Ishikawa (cell line): ENCODE measurements around the gene ARHGEF25.

Experiments used
- CEBPB ChIP-seq: IDR thresholded peaks from 2 replicates; pipeline ENCODE4 v1.6.1; 2012
- CREB1 ChIP-seq: IDR thresholded peaks from 2 replicates; pipeline ENCODE4 v1.6.1; 2012; ENCODE audit warnings: low read depth
- EGR1 ChIP-seq: IDR thresholded peaks from 2 replicates; pipeline ENCODE4 v1.6.1; 2012
- EP300 ChIP-seq: IDR thresholded peaks from 2 replicates; pipeline ENCODE4 v1.6.1; 2012; ENCODE audit warnings: borderline replicate concordance
- FOXM1 ChIP-seq: IDR thresholded peaks from 2 replicates; pipeline ENCODE4 v1.6.1; 2012; ENCODE audit warnings: low read depth, borderline replicate concordance
- MAX ChIP-seq: IDR thresholded peaks from 2 replicates; pipeline ENCODE4 v1.6.1; 2012
- NFIC ChIP-seq: IDR thresholded peaks from 2 replicates; pipeline ENCODE4 v1.6.1; 2012
- RAD21 ChIP-seq: IDR thresholded peaks from 2 replicates; pipeline ENCODE4 v1.6.1; 2012; ENCODE audit warnings: low read depth
- REST ChIP-seq: IDR thresholded peaks from 2 replicates; pipeline ENCODE4 v1.6.1; 2012; ENCODE audit warnings: low read depth, mild to moderate bottlenecking
- TAF1 ChIP-seq: IDR thresholded peaks from 2 replicates; pipeline ENCODE4 v1.6.1; 2012; ENCODE audit warnings: low read depth, mild to moderate bottlenecking
- TCF12 ChIP-seq: IDR thresholded peaks from 2 replicates; pipeline ENCODE4 v1.6.1; 2012; ENCODE audit warnings: low read depth
- TEAD4 ChIP-seq: IDR thresholded peaks from 2 replicates; pipeline ENCODE4 v1.6.1; 2012
- USF1 ChIP-seq: IDR thresholded peaks from 2 replicates; pipeline ENCODE4 v1.6.1; 2012
- YY1 ChIP-seq: IDR thresholded peaks from 2 replicates; pipeline ENCODE4 v1.6.1; 2012; ENCODE audit warnings: low read depth
- ZBTB7A ChIP-seq: IDR thresholded peaks from 2 replicates; pipeline ENCODE4 v1.6.1; 2012; ENCODE audit warnings: low read depth

Gene ARHGEF25

GRCh38 chr12:57591782-57592325 is 19.4 kb upstream of the ARHGEF25 start:
- TF ChIP-seq MAX: no peak
- no peak for TF ChIP-seq RAD21

- no peak for TF ChIP-seq NFIC
- no peak for TF ChIP-seq FOXM1
- no peak for TF ChIP-seq RAD21
Observed at GRCh38 chr12:57592551-57593165, 18.6 kb upstream of the ARHGEF25 start.

GRCh38 chr12:57593187-57593586 is 18.0 kb upstream of the ARHGEF25 start:
- no peak for TF ChIP-seq TEAD4

GRCh38 chr12:57600395-57600794 is 10.8 kb upstream of the ARHGEF25 start:
- TF ChIP-seq NFIC: no peak
- TF ChIP-seq TEAD4: no peak
- no peak for TF ChIP-seq MAX
- TF ChIP-seq EP300: no peak
- no peak for TF ChIP-seq EGR1
- no peak for TF ChIP-seq YY1
- TF ChIP-seq TCF12: no peak
- TF ChIP-seq CEBPB: no peak
- no peak for TF ChIP-seq RAD21
- TF ChIP-seq ZBTB7A: no peak
- no peak for TF ChIP-seq FOXM1
- TF ChIP-seq REST: no peak
- TF ChIP-seq CREB1: no peak
- no peak for TF ChIP-seq TAF1
- no peak for TF ChIP-seq USF1

GRCh38 chr12:57602544-57602943 is 8.7 kb upstream of the ARHGEF25 start:
- no peak for TF ChIP-seq YY1

GRCh38 chr12:57603324-57603723 is 7.9 kb upstream of the ARHGEF25 start:
- no peak for TF ChIP-seq TEAD4
- TF ChIP-seq TCF12: no peak
- TF ChIP-seq FOXM1: no peak

- no peak for TF ChIP-seq NFIC
- no peak for TF ChIP-seq TEAD4
- TF ChIP-seq YY1: no peak
Observed at GRCh38 chr12:57603815-57604453, 7.3 kb upstream of the ARHGEF25 start.

GRCh38 chr12:57604454-57604991 is 6.7 kb upstream of the ARHGEF25 start, which contains the start of gene DTX3:
Gene DTX3 (plus strand): TSS chr12:57604824. CDS start chr12:57606518, 1,694 bp downstream.
- TF ChIP-seq TAF1 (peak; percentile 53), EGR1 (peak; percentile 23; the same call in 1 of the 2 replicates), YY1 (peak; percentile 91), USF1 (peak; percentile 94), REST (no peak), CEBPB (no peak), FOXM1 (no peak), MAX (no peak), TCF12 (peak; percentile 39; the same call in 1 of the 2 replicates)
